Myocyte (in vitro differentiated cells): ENCODE data around the gene NDNF. TPM values are rescaled to one million over a fixed set of nuclear protein-coding genes. Genes with fewer than 3 reads are reported as not detected.

ENCODE experiments used
- DNase-seq: peaks from one replicate; pipeline ENCODE4 v3.0.0-alpha.2; 2012; ENCODE audit warnings: low read depth
- polyA plus RNA-seq: library from polyadenylated mRNA; unstranded; fragments of >200 nt; gene quantifications from one replicate; pipeline ENCODE4 v1.2.1, GENCODE V29; 2012; ENCODE audit warnings: missing spikeins
- total RNA-seq: library from RNA; depleted of rRNA; stranded (reverse); fragments of >200 nt; gene quantifications from 2 replicates; pipeline ENCODE4 v1.2.3, GENCODE V29; 2014

The NDNF gene, protein sequence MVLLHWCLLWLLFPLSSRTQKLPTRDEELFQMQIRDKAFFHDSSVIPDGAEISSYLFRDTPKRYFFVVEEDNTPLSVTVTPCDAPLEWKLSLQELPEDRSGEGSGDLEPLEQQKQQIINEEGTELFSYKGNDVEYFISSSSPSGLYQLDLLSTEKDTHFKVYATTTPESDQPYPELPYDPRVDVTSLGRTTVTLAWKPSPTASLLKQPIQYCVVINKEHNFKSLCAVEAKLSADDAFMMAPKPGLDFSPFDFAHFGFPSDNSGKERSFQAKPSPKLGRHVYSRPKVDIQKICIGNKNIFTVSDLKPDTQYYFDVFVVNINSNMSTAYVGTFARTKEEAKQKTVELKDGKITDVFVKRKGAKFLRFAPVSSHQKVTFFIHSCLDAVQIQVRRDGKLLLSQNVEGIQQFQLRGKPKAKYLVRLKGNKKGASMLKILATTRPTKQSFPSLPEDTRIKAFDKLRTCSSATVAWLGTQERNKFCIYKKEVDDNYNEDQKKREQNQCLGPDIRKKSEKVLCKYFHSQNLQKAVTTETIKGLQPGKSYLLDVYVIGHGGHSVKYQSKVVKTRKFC
- not detected in 2 replicates for total RNA-seq
- 0.20 TPM for polyA plus RNA-seq

GRCh38 chr4:121072224-121073003, at the start of gene NDNF:
Gene NDNF (minus strand): TSS chr4:121072535. CDS start chr4:121045837, 26,698 bp downstream.
- DNase-seq, result peak; percentile 32

- no peak for DNase-seq
Observed at GRCh38 chr4:121119715-121120114, 47.4 kb upstream of the NDNF start.

GRCh38 chr4:121118344-121118743, 46.0 kb upstream of the NDNF start:
- DNase-seq, result no peak

- DNase-seq, result no peak
Observed at GRCh38 chr4:121114756-121115155, 42.4 kb upstream of the NDNF start.

- no peak for DNase-seq
Observed at GRCh38 chr4:121112530-121112929, 40.2 kb upstream of the NDNF start.

DNA sequence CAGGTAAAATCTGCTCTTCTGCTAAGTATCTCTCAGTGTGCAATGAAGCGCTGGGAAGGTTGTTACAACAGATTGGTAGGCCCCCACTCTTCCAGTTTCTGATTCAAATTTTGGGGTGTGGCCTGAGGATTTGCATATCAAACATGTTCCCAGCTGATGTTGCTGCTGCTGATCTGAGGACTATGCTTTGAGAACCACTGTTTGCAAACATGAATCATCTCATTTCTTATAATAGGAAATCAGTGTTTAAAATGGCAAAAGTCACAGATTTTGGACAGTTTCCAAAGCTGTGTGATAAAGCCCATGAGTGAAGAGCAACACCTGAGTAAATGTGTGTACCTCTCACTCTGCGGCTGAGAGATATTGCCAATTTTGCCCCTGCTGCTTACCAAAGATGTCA, 36.2 kb upstream of the NDNF start:
- no peak for DNase-seq

DNA sequence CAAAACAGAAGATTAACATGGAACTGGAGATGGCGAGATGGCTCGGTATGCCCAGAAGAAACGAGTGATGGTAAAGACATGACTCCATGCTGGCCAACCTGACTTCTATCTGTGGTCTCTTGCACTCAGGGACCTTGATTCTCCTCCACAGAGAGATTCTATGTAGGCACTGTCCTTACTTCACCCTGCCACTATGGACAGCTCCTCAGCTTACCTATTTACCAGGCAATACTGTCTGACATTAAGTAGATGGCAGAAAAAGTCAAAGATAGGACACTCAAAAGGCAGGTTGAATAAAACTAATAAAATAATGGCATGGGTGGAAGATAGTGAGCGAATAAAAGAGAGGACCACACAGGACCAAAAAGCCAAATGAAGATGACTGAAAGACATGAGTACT, 35.2 kb upstream of the NDNF start:
- no peak for DNase-seq

DNA sequence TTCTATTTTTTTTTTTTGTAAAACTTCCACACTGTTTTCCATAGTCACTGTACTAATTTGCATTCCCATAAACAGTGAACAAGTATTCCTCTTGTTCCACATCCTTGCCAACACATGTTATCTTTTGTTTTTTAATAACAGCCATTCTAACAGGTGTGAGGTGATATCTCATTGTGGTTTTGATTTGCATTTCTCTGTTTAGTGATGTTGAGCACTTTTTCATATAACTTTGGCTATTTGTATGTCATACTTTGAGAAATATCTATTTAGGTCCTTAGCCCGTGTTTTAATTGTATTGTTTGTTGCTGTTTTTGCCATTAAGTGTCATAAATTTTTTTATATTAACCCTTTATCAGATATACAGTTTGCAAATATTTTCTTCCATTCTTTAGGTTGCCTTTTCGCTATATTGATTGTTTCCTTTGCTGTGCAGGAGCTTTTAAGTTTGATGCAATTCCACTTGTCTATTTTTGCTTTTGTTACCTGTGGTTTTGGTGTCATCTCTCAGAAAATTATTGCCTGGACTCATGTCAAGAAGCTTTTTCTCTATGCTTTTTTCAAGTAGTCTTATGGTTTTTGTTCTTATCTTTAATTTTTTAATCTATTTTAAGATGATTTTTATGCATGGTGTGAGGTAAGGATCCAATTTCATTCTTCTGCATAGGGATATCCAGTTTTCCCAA, 27.9 kb upstream of the NDNF start:
- DNase-seq, result no peak

DNA sequence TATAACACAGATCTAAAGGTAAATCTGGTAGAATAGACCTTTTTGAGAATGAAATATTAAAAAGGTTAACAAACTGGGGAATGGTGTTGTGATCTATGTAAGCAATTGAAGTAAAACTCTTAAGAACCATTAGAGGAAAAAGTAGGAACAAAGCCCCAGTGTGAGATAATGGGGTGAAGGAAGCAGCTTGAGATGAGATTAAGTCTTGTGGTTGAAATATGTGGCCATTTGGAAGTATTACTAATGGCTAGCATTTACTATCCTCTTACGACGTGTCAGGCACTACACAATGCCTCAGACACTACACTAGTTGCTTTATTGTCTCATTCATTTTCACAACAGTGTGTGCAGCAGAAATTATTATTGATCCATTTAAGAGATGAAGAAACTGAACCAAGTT, 25.9 kb upstream of the NDNF start:
- DNase-seq, result no peak

DNA sequence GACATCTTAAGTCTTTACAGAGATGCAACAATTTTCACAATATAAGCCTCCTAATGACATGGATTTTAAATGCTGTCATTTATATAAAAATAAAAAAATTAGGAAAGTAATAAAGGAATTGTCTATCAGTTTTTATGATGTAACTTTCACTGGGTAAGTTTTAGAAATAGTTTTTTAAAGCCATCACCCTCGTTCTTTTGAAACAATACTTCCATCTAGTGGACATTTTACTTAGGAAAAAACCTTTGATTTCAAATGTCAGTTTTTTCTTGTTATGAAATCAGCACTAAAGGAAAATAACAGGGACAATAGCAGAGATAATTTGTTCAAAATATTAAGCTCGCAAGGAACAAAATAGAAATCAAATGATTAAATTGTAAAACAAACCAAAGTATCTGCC, 24.3 kb upstream of the NDNF start:
- DNase-seq, result peak; percentile 45

- no peak for DNase-seq
Observed at GRCh38 chr4:121096191-121096590, 23.9 kb upstream of the NDNF start.

- DNase-seq, result no peak
Observed at GRCh38 chr4:121094297-121094966, 22.1 kb upstream of the NDNF start.

- no peak for DNase-seq
Observed at GRCh38 chr4:121093261-121093660, 20.9 kb upstream of the NDNF start.

- DNase-seq, result no peak
Observed at GRCh38 chr4:121091941-121092340, 19.6 kb upstream of the NDNF start.

- DNase-seq, result no peak
Observed at GRCh38 chr4:121088867-121089266, 16.5 kb upstream of the NDNF start.

GRCh38 chr4:121079376-121079775, 7.0 kb upstream of the NDNF start:
- DNase-seq, result no peak

- DNase-seq, result no peak
Observed at GRCh38 chr4:121077496-121077895, 5.2 kb upstream of the NDNF start.

DNA sequence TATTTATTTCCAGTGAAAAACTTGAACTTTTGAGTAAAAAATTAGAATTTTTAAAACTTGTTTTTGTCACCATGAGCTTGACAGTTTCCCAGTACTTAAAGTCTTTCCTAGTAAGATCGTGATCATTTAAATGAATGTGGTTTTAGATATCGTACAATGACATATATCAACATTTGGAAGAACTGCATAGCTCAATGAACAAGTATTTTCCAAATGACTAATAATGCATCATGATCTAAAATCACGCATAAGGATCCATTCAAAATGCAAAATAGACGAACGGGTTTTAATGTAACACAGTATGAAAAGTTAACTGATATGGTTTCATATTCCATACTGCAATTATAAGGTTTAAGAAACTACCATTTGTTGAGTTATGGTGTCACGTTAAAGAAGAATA, 4.1 kb upstream of the NDNF start:
- DNase-seq, result no peak

DNA sequence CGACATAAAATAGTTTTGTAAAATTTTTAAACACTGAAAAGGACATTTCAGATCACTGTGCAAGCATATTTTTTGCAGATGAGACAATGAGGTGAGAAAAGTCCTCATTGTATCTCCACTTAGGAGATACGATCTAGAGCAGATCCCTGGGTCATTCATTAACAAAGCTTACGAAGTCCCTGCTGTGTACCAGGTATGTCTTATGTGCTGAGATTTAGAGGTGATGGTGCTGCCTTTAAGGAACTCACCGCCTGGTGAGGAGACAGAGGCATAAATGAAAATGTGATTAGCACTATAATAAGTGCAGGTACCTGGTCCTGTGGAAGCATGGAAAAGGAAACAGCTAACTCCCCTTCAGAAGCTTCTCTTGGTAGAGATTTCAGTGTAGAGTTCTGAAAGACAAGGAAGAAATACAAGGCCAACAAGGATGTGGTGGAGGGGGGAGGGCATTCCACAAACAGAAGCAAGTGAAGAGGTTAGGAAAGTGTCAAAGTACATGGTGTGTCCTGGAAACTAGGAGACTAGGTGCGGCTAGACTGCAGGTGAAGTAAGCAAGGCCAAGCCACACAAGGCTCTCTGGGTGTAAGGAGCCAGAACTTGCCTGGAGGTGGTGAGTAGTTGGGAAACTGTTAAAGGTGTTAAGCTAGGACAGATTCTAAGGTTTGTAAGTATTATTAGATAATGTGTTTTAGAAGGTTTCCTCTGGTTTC, 1.5 kb upstream of the NDNF start:
- no peak for DNase-seq

DNA sequence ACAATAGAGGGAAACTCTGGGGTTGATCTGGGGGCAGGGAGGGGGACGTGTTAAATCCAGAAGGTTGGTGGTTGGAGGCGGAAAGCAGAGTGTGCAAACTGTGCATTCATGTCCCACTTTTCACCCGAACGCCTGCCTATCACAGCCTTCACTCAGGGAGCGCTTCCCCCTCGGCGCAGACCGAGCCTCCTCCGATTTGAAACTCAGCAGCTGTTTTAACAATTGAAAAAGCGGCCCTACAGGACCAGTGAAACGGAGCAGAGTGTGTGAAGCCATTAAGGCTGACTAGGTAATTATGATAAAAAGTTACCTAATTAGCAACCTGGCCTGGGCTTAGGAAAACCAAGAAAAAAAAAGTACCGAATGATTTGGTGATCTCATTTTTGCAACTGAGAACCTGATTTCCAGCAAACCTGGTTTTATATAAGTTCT, 685 bp upstream of the NDNF start:
- no peak for DNase-seq
